Natural killer cell (primary cell): ENCODE data around the gene RAET1E. TPM values are rescaled to one million over a fixed set of nuclear protein-coding genes. Genes with fewer than 3 reads are reported as not detected.
A peak's percentile ranks its signal among the peaks of the same experiment; 100 is the strongest.
"Not testable (repeated sequence)": the region's sequence is repeated elsewhere in the genome, so short reads cannot be mapped to it uniquely, and the experiment has no call there.

Experiments
- ATAC-seq, 3 donors: fragments of 150-1000 bp in 2 of 3; fragments of 200-7000 bp in 1 of 3; cut with Tn5 transposase; 1 replicate in 1 of 3; 2 replicates in 2 of 3; pipeline ENCODE4 v1.10.0; 2021; ENCODE audit warnings: mild to moderate bottlenecking in 2 of 3, moderate library complexity in 2 of 3
- DNase-seq, 2 donors: peaks; one replicate each; pipeline versions ENCODE4 v3.0.0 to v3.0.0-alpha.2; 2013 to 2021; ENCODE audit warnings: mixed read lengths in 1 of 2
- H3K27ac ChIP-seq: one replicate; pipeline ENCODE4 v1.5.1; 2013; ENCODE audit warnings: mild to moderate bottlenecking, low read length
- H3K27me3 ChIP-seq: one replicate; pipeline ENCODE4 v1.6.1; 2013; ENCODE audit warnings: low read length; ENCODE audit not compliant: control insufficient read depth, insufficient read depth
- H3K36me3 ChIP-seq: one replicate; pipeline ENCODE4 v1.6.1; 2013; ENCODE audit warnings: low read length; ENCODE audit not compliant: control insufficient read depth, insufficient read depth
- H3K4me1 ChIP-seq: one replicate; pipeline ENCODE4 v1.6.1; 2013; ENCODE audit warnings: low read length; ENCODE audit not compliant: control insufficient read depth, insufficient read depth
- H3K4me3 ChIP-seq: one replicate; pipeline ENCODE4 v1.5.1; 2013; ENCODE audit warnings: low read length
- H3K9me3 ChIP-seq: one replicate; pipeline ENCODE4 v1.6.1; 2013; ENCODE audit warnings: low read length; ENCODE audit not compliant: control insufficient read depth, insufficient read depth
- H3K27ac Mint-ChIP-seq, 2 donors: one replicate each; pipeline ENCODE4 v1.8.0; 2022; ENCODE audit warnings: mild to moderate bottlenecking in 2 of 2, mixed read lengths in 2 of 2, moderate library complexity in 1 of 2
- H3K27me3 Mint-ChIP-seq, 2 donors: one replicate each; pipeline ENCODE4 v1.8.0; 2022; ENCODE audit warnings: low read depth in 2 of 2, mixed read lengths in 2 of 2
- H3K36me3 Mint-ChIP-seq: one replicate; pipeline ENCODE4 v1.8.0; 2022; ENCODE audit warnings: mixed read lengths
- H3K4me1 Mint-ChIP-seq, 2 donors: one replicate each; pipeline ENCODE4 v1.8.0; 2022; ENCODE audit warnings: mixed read lengths in 2 of 2
- H3K4me3 Mint-ChIP-seq: one replicate; pipeline ENCODE4 v1.8.0; 2022; ENCODE audit warnings: mild to moderate bottlenecking, moderate library complexity, mixed read lengths
- H3K9me3 Mint-ChIP-seq, 2 donors: one replicate each; pipeline ENCODE4 v1.8.0; 2022; ENCODE audit warnings: mixed read lengths in 2 of 2
- CTCF ChIP-seq: fragments of 200-600 bp; IDR thresholded peaks from one replicate; pipeline ENCODE4 v1.8.0; 2022; ENCODE audit warnings: antibody characterized with exemption
- WGBS: methylation state at CpG from one replicate; pipeline ENCODE4 v1.1.7; 2013; ENCODE audit warnings: missing lambda C conversion rate; ENCODE audit not compliant: insufficient coverage; 5-methylcytosine and 5-hydroxymethylcytosine counted together
- intact Hi-C: fragments of 100-400 bp; cut with micrococcal nuclease; formaldehyde crosslinking; loops from one replicate; pipeline ENCODE4 v1.14.2; 2022
- total RNA-seq, 4 donors: library from RNA; stranded (reverse); fragments of 120-200 nt in 1 of 4; gene quantifications; one replicate each; pipeline versions ENCODE4 v1.2.3 to v1.2.4, GENCODE V29; 2013 to 2022

The RAET1E gene
- total RNA-seq, 3 donors from 2014 or later (not counting 1 experiment from before 2014, with no cell fraction given) = not detected

- DNase-seq = no peak
Observed at GRCh38 chr6:149939909-149940671, 42.2 kb upstream of the RAET1E start.

GRCh38 chr6:149939356-149939648, 41.4 kb upstream of the RAET1E start:
- peaks cover 38% of the 10 kb centered on the region for H3K4me1 ChIP-seq
- 32% methylated on average over 5 of the region's 5 CpGs for WGBS
- H3K27ac ChIP-seq = no peak overlapping the region

More at GRCh38 chr6:149939909-149940671, 42.2 kb upstream of the RAET1E start:
- 12% methylated on average over 5 of the region's 6 CpGs for WGBS
- peaks cover 13 to 31% of the 10 kb centered on the region in 2 donors for H3K4me1 Mint-ChIP-seq
- Histone ChIP-seq H3K4me1 (peaks cover 38% of the 10 kb centered on the region), H3K27ac (no peak overlapping the region), H3K4me3 (no peak overlapping the region), H3K27me3 (peaks cover 58% of the 10 kb centered on the region), H3K9me3 (no peaks in the 10 kb centered on the region), H3K36me3 (no peaks in the 10 kb centered on the region)
- peak overlapping the region; percentile 98 for H3K4me3 Mint-ChIP-seq
- intact Hi-C loops = loop anchor here (2.0 to 10.0 kb wide), 4 partner anchors 23 to 875 kb away; partner anchors contain the start of genes NUP43, PCMT1 and ULBP1
- ATAC-seq = no peak
- H3K27ac Mint-ChIP-seq = peak overlapping the region; percentile 85 to 89
- H3K27me3 Mint-ChIP-seq = peaks cover 49 to 57% of the 10 kb centered on the region in 2 donors
- no peaks in the 10 kb centered on the region for H3K36me3 Mint-ChIP-seq
- no peak for TF ChIP-seq CTCF
- no peaks in the 10 kb centered on the region for H3K9me3 Mint-ChIP-seq

GRCh38 chr6:149938571-149939355, 40.9 kb upstream of the RAET1E start:
- ATAC-seq (peak; percentile 34 to 57 (median 41)), DNase-seq (peak; percentile 62 to 90)
- no peaks in the 10 kb centered on the region for H3K9me3 ChIP-seq
- no peaks in the 10 kb centered on the region for H3K36me3 ChIP-seq
- Mint-ChIP-seq H3K27ac (peak overlapping the region; percentile 85 to 89), H3K36me3 (no peaks in the 10 kb centered on the region), H3K4me1 (peaks cover 13 to 36% of the 10 kb centered on the region in 2 donors), H3K27me3 (peaks cover 59 to 69% of the 10 kb centered on the region in 2 donors), H3K9me3 (no peaks in the 10 kb centered on the region), H3K4me3 (peak overlapping the region; percentile 90)
- peaks cover 38% of the 10 kb centered on the region for H3K4me1 ChIP-seq
- intact Hi-C loops = loop anchor here (10.0 kb wide), 2 partner anchors 194 to 876 kb away; partner anchors contain the start of genes NUP43 and PCMT1
- peaks cover 67% of the 10 kb centered on the region for H3K27me3 ChIP-seq
- TF ChIP-seq CTCF = no peak
- 1% methylated on average over 58 of the region's 58 CpGs for WGBS
- peak overlapping the region; percentile 28 for H3K4me3 ChIP-seq
- H3K27ac ChIP-seq = no peak overlapping the region

More at GRCh38 chr6:149939356-149939648, 41.4 kb upstream of the RAET1E start:
- Mint-ChIP-seq H3K27ac (peak overlapping the region; percentile 85 to 89), H3K4me3 (peak overlapping the region; percentile 90), H3K4me1 (peaks cover 13 to 33% of the 10 kb centered on the region in 2 donors), H3K36me3 (no peaks in the 10 kb centered on the region), H3K9me3 (no peaks in the 10 kb centered on the region), H3K27me3 (peaks cover 57 to 64% of the 10 kb centered on the region in 2 donors)
- peak in 1 of 2 donors; percentile 46 for DNase-seq
- intact Hi-C loops = loop anchor here (10.0 kb wide), 2 partner anchors 195 to 875 kb away; partner anchors contain the start of genes NUP43 and PCMT1
- Histone ChIP-seq H3K27me3 (peaks cover 66% of the 10 kb centered on the region), H3K9me3 (no peaks in the 10 kb centered on the region), H3K36me3 (no peaks in the 10 kb centered on the region), H3K4me3 (no peak overlapping the region)
- TF ChIP-seq CTCF = no peak
- ATAC-seq = no peak

GRCh38 chr6:149938013-149938570, 40.2 kb upstream of the RAET1E start:
- peak in 2 of 3 donors; percentile 7 to 23 for ATAC-seq
- Histone ChIP-seq H3K27me3 (peaks cover 74% of the 10 kb centered on the region), H3K4me1 (peaks cover 38% of the 10 kb centered on the region), H3K4me3 (peak overlapping the region; percentile 28)
- Mint-ChIP-seq H3K4me1 (peaks cover 13 to 36% of the 10 kb centered on the region in 2 donors), H3K27ac (peak overlapping the region; percentile 85 to 89), H3K4me3 (peak overlapping the region; percentile 90), H3K27me3 (peaks cover 65 to 76% of the 10 kb centered on the region in 2 donors)
- intact Hi-C loops = loop anchor here (10.0 kb wide), 2 partner anchors 193 to 877 kb away; partner anchors contain the start of genes NUP43 and PCMT1
- not testable (repeated sequence) for H3K36me3 Mint-ChIP-seq, H3K27ac ChIP-seq, H3K9me3 ChIP-seq, H3K9me3 Mint-ChIP-seq, DNase-seq, H3K36me3 ChIP-seq
- WGBS = 3% methylated on average over 15 of the region's 20 CpGs
